Natural killer cell (primary cell): ENCODE measurements around the gene VWA5B2. TPM values are rescaled to one million over a fixed set of nuclear protein-coding genes. Genes with fewer than 3 reads are reported as not detected.
A peak's percentile ranks its signal among the peaks of the same experiment; 100 is the strongest.

Experiments
- ATAC-seq, 3 donors: fragments of 150-1000 bp in 2 of 3; fragments of 200-7000 bp in 1 of 3; cut with Tn5 transposase; 1 replicate in 1 of 3; 2 replicates in 2 of 3; pipeline ENCODE4 v1.10.0; 2021; ENCODE audit warnings: mild to moderate bottlenecking in 2 of 3, moderate library complexity in 2 of 3
- DNase-seq, 2 donors: peaks; one replicate each; pipeline versions ENCODE4 v3.0.0 to v3.0.0-alpha.2; 2013 to 2021; ENCODE audit warnings: mixed read lengths in 1 of 2
- H3K27ac ChIP-seq: one replicate; pipeline ENCODE4 v1.5.1; 2013; ENCODE audit warnings: mild to moderate bottlenecking, low read length
- H3K27me3 ChIP-seq: one replicate; pipeline ENCODE4 v1.6.1; 2013; ENCODE audit warnings: low read length; ENCODE audit not compliant: control insufficient read depth, insufficient read depth
- H3K36me3 ChIP-seq: one replicate; pipeline ENCODE4 v1.6.1; 2013; ENCODE audit warnings: low read length; ENCODE audit not compliant: control insufficient read depth, insufficient read depth
- H3K4me1 ChIP-seq: one replicate; pipeline ENCODE4 v1.6.1; 2013; ENCODE audit warnings: low read length; ENCODE audit not compliant: control insufficient read depth, insufficient read depth
- H3K4me3 ChIP-seq: one replicate; pipeline ENCODE4 v1.5.1; 2013; ENCODE audit warnings: low read length
- H3K9me3 ChIP-seq: one replicate; pipeline ENCODE4 v1.6.1; 2013; ENCODE audit warnings: low read length; ENCODE audit not compliant: control insufficient read depth, insufficient read depth
- H3K27ac Mint-ChIP-seq, 2 donors: one replicate each; pipeline ENCODE4 v1.8.0; 2022; ENCODE audit warnings: mild to moderate bottlenecking in 2 of 2, mixed read lengths in 2 of 2, moderate library complexity in 1 of 2
- H3K27me3 Mint-ChIP-seq, 2 donors: one replicate each; pipeline ENCODE4 v1.8.0; 2022; ENCODE audit warnings: low read depth in 2 of 2, mixed read lengths in 2 of 2
- H3K36me3 Mint-ChIP-seq: one replicate; pipeline ENCODE4 v1.8.0; 2022; ENCODE audit warnings: mixed read lengths
- H3K4me1 Mint-ChIP-seq, 2 donors: one replicate each; pipeline ENCODE4 v1.8.0; 2022; ENCODE audit warnings: mixed read lengths in 2 of 2
- H3K4me3 Mint-ChIP-seq: one replicate; pipeline ENCODE4 v1.8.0; 2022; ENCODE audit warnings: mild to moderate bottlenecking, moderate library complexity, mixed read lengths
- H3K9me3 Mint-ChIP-seq, 2 donors: one replicate each; pipeline ENCODE4 v1.8.0; 2022; ENCODE audit warnings: mixed read lengths in 2 of 2
- CTCF ChIP-seq: fragments of 200-600 bp; IDR thresholded peaks from one replicate; pipeline ENCODE4 v1.8.0; 2022; ENCODE audit warnings: antibody characterized with exemption
- WGBS: methylation state at CpG from one replicate; pipeline ENCODE4 v1.1.7; 2013; ENCODE audit warnings: missing lambda C conversion rate; ENCODE audit not compliant: insufficient coverage; 5-methylcytosine and 5-hydroxymethylcytosine counted together
- intact Hi-C: fragments of 100-400 bp; cut with micrococcal nuclease; formaldehyde crosslinking; loops from one replicate; pipeline ENCODE4 v1.14.2; 2022
- total RNA-seq, 4 donors: library from RNA; stranded (reverse); fragments of 120-200 nt in 1 of 4; gene quantifications; one replicate each; pipeline versions ENCODE4 v1.2.3 to v1.2.4, GENCODE V29; 2013 to 2022

Gene VWA5B2
- total RNA-seq, 3 donors from 2014 or later (not counting 1 experiment from before 2014, with no cell fraction given), result 0.14 to 0.23 TPM; not detected in 1

GRCh38 chr3:184239221-184239620 lies 9.8 kb downstream of the VWA5B2 start:
- Histone ChIP-seq H3K27ac (no peak overlapping the region), H3K4me3 (no peak overlapping the region), H3K36me3 (peaks cover 22% of the 10 kb centered on the region), H3K4me1 (no peaks in the 10 kb centered on the region), H3K9me3 (no peaks in the 10 kb centered on the region), H3K27me3 (no peaks in the 10 kb centered on the region)
- H3K9me3 Mint-ChIP-seq, result no peaks in the 10 kb centered on the region
- H3K27me3 Mint-ChIP-seq, result no peaks in the 10 kb centered on the region
- no peak overlapping the region for H3K4me3 Mint-ChIP-seq
- ATAC-seq (no peak), DNase-seq (no peak)
- 91% methylated on average over 8 of the region's 8 CpGs for WGBS
- peaks cover under 1% of the 10 kb centered on the region for H3K36me3 Mint-ChIP-seq
- H3K4me1 Mint-ChIP-seq, result no peaks in the 10 kb centered on the region
- H3K27ac Mint-ChIP-seq, result no peak overlapping the region
- intact Hi-C loops, result no loop called here
- no peak for TF ChIP-seq CTCF

- no peaks in the 10 kb centered on the region for H3K27me3 Mint-ChIP-seq
- no peak for ATAC-seq
- DNase-seq, result no peak
- no peak for TF ChIP-seq CTCF
- no peak overlapping the region for H3K4me3 Mint-ChIP-seq
- no peak overlapping the region for H3K4me3 ChIP-seq
- H3K9me3 ChIP-seq, result no peaks in the 10 kb centered on the region
- peaks cover 0 to 4% of the 10 kb centered on the region in 2 donors for H3K4me1 Mint-ChIP-seq
- no peak overlapping the region for H3K27ac ChIP-seq
- H3K36me3 Mint-ChIP-seq, result peaks cover 6% of the 10 kb centered on the region
- H3K27ac Mint-ChIP-seq, result peak overlapping the region in 1 of 2 donors; percentile 39
- H3K27me3 ChIP-seq, result no peaks in the 10 kb centered on the region
- 83% methylated on average over 7 of the region's 7 CpGs for WGBS
- H3K4me1 ChIP-seq, result no peaks in the 10 kb centered on the region
- intact Hi-C loops, result loop anchor here (10.0 kb wide), 2 partner anchors 105 to 345 kb away; partner anchors contain the start of gene EIF2B5
- H3K36me3 ChIP-seq, result peaks cover 27% of the 10 kb centered on the region
- H3K9me3 Mint-ChIP-seq, result no peaks in the 10 kb centered on the region
Measured at GRCh38 chr3:184239708-184240107, 10.3 kb downstream of the VWA5B2 start.

GRCh38 chr3:184240384-184241140 lies 11.2 kb downstream of the VWA5B2 start:
- H3K9me3 ChIP-seq, result no peaks in the 10 kb centered on the region
- no peak overlapping the region for H3K27ac ChIP-seq
- no peaks in the 10 kb centered on the region for H3K4me1 ChIP-seq
- H3K4me3 ChIP-seq, result no peak overlapping the region
- Mint-ChIP-seq H3K27me3 (no peaks in the 10 kb centered on the region), H3K36me3 (peaks cover 12% of the 10 kb centered on the region), H3K4me1 (peaks cover 0 to 8% of the 10 kb centered on the region in 2 donors), H3K27ac (no peak overlapping the region), H3K4me3 (no peak overlapping the region), H3K9me3 (no peaks in the 10 kb centered on the region)
- ATAC-seq (no peak), DNase-seq (peak in 1 of 2 donors; percentile 28)
- WGBS, result 83% methylated on average over 4 of the region's 4 CpGs
- no peaks in the 10 kb centered on the region for H3K27me3 ChIP-seq
- H3K36me3 ChIP-seq, result peaks cover 35% of the 10 kb centered on the region
- no peak for TF ChIP-seq CTCF
- intact Hi-C loops, result loop anchor here (10.0 kb wide), 2 partner anchors 106 to 346 kb away; partner anchors contain the start of gene EIF2B5

GRCh38 chr3:184241141-184241446 lies 11.7 kb downstream of the VWA5B2 start:
- H3K27me3 ChIP-seq, result no peaks in the 10 kb centered on the region
- no peak overlapping the region for H3K27ac ChIP-seq
- ATAC-seq (no peak), DNase-seq (no peak)
- Mint-ChIP-seq H3K4me3 (no peak overlapping the region), H3K36me3 (peaks cover 12% of the 10 kb centered on the region), H3K9me3 (no peaks in the 10 kb centered on the region), H3K27me3 (no peaks in the 10 kb centered on the region), H3K27ac (no peak overlapping the region), H3K4me1 (peaks cover 0 to 12% of the 10 kb centered on the region in 2 donors)
- no peaks in the 10 kb centered on the region for H3K4me1 ChIP-seq
- intact Hi-C loops, result loop anchor here (10.0 kb wide), 2 partner anchors 106 to 346 kb away; partner anchors contain the start of gene EIF2B5
- no peaks in the 10 kb centered on the region for H3K9me3 ChIP-seq
- no peak for TF ChIP-seq CTCF
- 80% methylated on average over 17 of the region's 17 CpGs for WGBS
- peaks cover 37% of the 10 kb centered on the region for H3K36me3 ChIP-seq
- no peak overlapping the region for H3K4me3 ChIP-seq
